Spleen (tissue), 11 donors: Measurements from ENCODE around the gene VKORC1L1. TPM values are rescaled to one million over a fixed set of nuclear protein-coding genes. Genes with fewer than 3 reads are reported as not detected.
"Not testable (repeated sequence)": the region's sequence is repeated elsewhere in the genome, so short reads cannot be mapped to it uniquely, and the experiment has no call there.

ENCODE experiments used
- DNase-seq: peaks from one replicate; pipeline ENCODE4 v3.0.0-alpha.2; 2020
- H3K27ac ChIP-seq, 8 donors: fragments of 200-600 bp; sonication (generic) in 7 of 8; 1 replicate in 4 of 8; 2 replicates in 4 of 8; pipeline versions ENCODE4 v1.5.0 to v1.8.0; 2016 to 2021; ENCODE audit warnings: inconsistent platforms in 4 of 8, mild to moderate bottlenecking in 4 of 8, moderate library complexity in 1 of 8
- H3K27me3 ChIP-seq, 7 donors: fragments of 200-600 bp; sonication (generic) in 6 of 7; replicated peaks in 1 of 7; 1 replicate in 4 of 7; 2 replicates in 3 of 7; pipeline versions ENCODE4 v1.5.0 to v1.8.0; 2016 to 2021; ENCODE audit warnings: inconsistent platforms in 3 of 7, mild to moderate bottlenecking in 1 of 7
- H3K36me3 ChIP-seq, 6 donors: fragments of 200-600 bp; sonication (generic) in 5 of 6; 1 replicate in 4 of 6; 2 replicates in 2 of 6; pipeline versions ENCODE4 v1.5.0 to v1.8.0; 2016 to 2021; ENCODE audit warnings: inconsistent platforms in 2 of 6
- H3K4me1 ChIP-seq, 6 donors: fragments of 200-600 bp; sonication (generic) in 5 of 6; 1 replicate in 3 of 6; 2 replicates in 3 of 6; pipeline versions ENCODE4 v1.5.0 to v1.8.0; 2016 to 2021; ENCODE audit warnings: inconsistent platforms in 3 of 6
- H3K4me3 ChIP-seq, 8 donors: fragments of 200-600 bp; sonication (generic) in 7 of 8; 1 replicate in 4 of 8; 2 replicates in 4 of 8; pipeline versions ENCODE4 v1.5.0 to v1.8.0; 2016 to 2021; ENCODE audit warnings: inconsistent platforms in 4 of 8, mild to moderate bottlenecking in 4 of 8, moderate library complexity in 2 of 8
- H3K9me3 ChIP-seq, 8 donors: fragments of 200-600 bp; sonication (generic) in 7 of 8; 1 replicate in 4 of 8; 2 replicates in 4 of 8; pipeline versions ENCODE4 v1.5.0 to v1.8.0; 2016 to 2021; ENCODE audit warnings: inconsistent platforms in 4 of 8
- POLR2A ChIP-seq, 3 donors: fragments of 450-650 bp; IDR thresholded peaks; one replicate each; pipeline ENCODE4 v1.5.1; 2017; ENCODE audit warnings: antibody characterized with exemption in 3 of 3, mild to moderate bottlenecking in 1 of 3
- POLR2AphosphoS5 ChIP-seq, 3 donors: sonication (generic); formaldehyde crosslinking; IDR thresholded peaks; one replicate each; pipeline ENCODE4 v1.5.1; 2017; ENCODE audit warnings: antibody characterized with exemption in 3 of 3
- WGBS, 5 donors: extraction: QIAGEN DNeasy Blood & Tissue Kit in 3 of 5; methylation state at CpG; one replicate each; pipeline versions ENCODE4 v1.1.5 to v1.1.7; 2013 to 2018; 5-methylcytosine and 5-hydroxymethylcytosine counted together
- intact Hi-C: fragments of 100-400 bp; cut with DNase I; formaldehyde crosslinking; loops from one replicate; pipeline ENCODE4 v1.15.0; 2023; ENCODE audit warnings: low total_unique reads
- polyA plus RNA-seq, 3 donors: library from polyadenylated mRNA; stranded (reverse); fragments of 200-250 nt; gene quantifications; one replicate each; pipeline ENCODE4 v1.2.1, GENCODE V29; 2013
- total RNA-seq, 7 donors: library from RNA; depleted of rRNA in 3 of 7; stranded (reverse); fragments of >200 nt in 3 of 7; fragmentation: NEBNext Ultra II Directional in 4 of 7; extraction: Animal tissue kit (Norgen Biotek cat#: 25700) in 4 of 7; gene quantifications; one replicate each; pipeline versions ENCODE4 v1.1.0 to v1.2.1, GENCODE V29; 2016 to 2021
- TF ChIP-seq, protein P1 (sequence below), 11 experiments: fragments of 200-600 bp in 7 of 11; fragments of 450-650 bp in 4 of 11; sonication (generic) in 4 of 11; IDR thresholded peaks in 8 of 11; conservative IDR thresholded peaks in 3 of 11; 1 replicate in 7 of 11; 2 replicates in 4 of 11; pipeline versions ENCODE4 v1.4.0 to v1.8.0; 2016 to 2021; ENCODE audit warnings: antibody characterized with exemption in 11 of 11, inconsistent platforms in 4 of 11, mild to moderate bottlenecking in 1 of 11
- donor health status: healthy with polysubstance abuse.
- donor health status: DM: no; HTN: no; CAD: no; lungs with moderate emphysema.
- donor health status: DM: no; HTN: no; CAD: no.
- donor health status: Bipolar disorder and iron deficiency.
- donor health status: healthy.
- donor health status: DM: no; HTN: no; CAD: no.
- donor health status: DM: yes; HTN: yes; CAD: no.

Gene VKORC1L1
- total and polyA plus RNA-seq, 10 donors, result 2.6 to 13.3 (median 10.3) TPM

DNA sequence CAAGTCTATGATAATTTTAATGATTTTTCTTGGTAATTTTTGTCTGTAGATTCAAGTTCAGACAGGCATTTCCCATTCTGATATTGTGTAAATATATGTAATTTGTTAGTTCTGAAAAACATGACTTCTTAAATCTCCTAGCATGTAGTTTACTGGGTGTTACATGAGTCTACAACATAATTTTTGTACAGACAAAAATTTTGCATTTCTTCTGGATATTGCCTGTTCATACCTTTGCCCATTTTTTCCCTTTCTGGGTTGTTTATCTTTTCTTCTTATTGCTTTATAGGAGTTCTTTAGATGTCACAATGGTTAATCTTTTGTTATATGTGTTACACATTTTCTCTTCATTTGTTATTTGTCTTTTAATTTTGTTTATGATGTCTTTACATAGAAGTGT is 12.1 kb downstream of the VKORC1L1 start:
- H3K36me3 ChIP-seq, H3K27me3 ChIP-seq, intact Hi-C loops, H3K27ac ChIP-seq, H3K9me3 ChIP-seq, DNase-seq, H3K4me1 ChIP-seq, H3K4me3 ChIP-seq: not testable (repeated sequence)

- H3K4me3 ChIP-seq, H3K4me1 ChIP-seq, intact Hi-C loops, H3K36me3 ChIP-seq, DNase-seq, H3K27me3 ChIP-seq, H3K27ac ChIP-seq, H3K9me3 ChIP-seq: not testable (repeated sequence)
- WGBS, 5 donors, result 92 to 100% (median 96%) methylated on average over 1 to 2 of the region's 3 CpGs
These were observed 12.7 kb downstream of the VKORC1L1 start for GRCh38 chr7:65885533-65885932.

- DNase-seq, intact Hi-C loops, H3K9me3 ChIP-seq, H3K4me3 ChIP-seq, H3K27me3 ChIP-seq: not testable (repeated sequence)
- Histone ChIP-seq H3K4me1 (peaks cover 0 to 12% (median 6%) of the 10 kb centered on the region in 6 donors), H3K36me3 (peaks cover 0 to 11% (median 0%) of the 10 kb centered on the region in 6 donors), H3K27ac (peak overlapping the region in 1 of 8 donors; percentile 23)
- WGBS, 5 donors, result 61 to 78% (median 62%) methylated on average over 5 of the region's 5 CpGs
These were observed 15.7 kb downstream of the VKORC1L1 start for GRCh38 chr7:65888434-65889156.

GRCh38 chr7:65889722-65890121 is 16.8 kb downstream of the VKORC1L1 start:
- peaks cover 0 to 11% (median 0%) of the 10 kb centered on the region in 6 donors for H3K36me3 ChIP-seq
- H3K27me3 ChIP-seq, H3K27ac ChIP-seq, intact Hi-C loops, H3K9me3 ChIP-seq, H3K4me3 ChIP-seq, DNase-seq: not testable (repeated sequence)
- WGBS, 5 donors, result 94 to 99% (median 96%) methylated on average over 2 of the region's 2 CpGs
- peaks cover 0 to 12% (median 6%) of the 10 kb centered on the region in 6 donors for H3K4me1 ChIP-seq

DNA sequence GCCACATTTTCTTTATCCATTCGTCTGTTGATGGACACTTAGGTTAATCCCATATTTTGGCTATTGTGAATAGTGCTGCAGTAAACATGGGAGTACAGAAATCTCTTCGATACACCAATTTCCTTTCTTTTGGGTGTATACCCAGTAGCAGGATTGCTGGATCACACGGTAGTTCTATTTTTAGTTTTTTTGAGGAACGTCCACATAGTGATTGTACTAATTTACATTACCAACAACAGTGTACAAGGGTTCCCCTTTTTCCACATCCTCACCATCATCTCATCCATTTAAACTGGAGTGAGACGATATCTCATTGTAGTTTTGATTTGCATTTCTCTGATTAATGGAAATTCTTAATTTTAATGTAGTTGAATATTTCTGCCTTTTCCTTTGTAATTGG is 19.3 kb downstream of the VKORC1L1 start:
- peaks cover 0 to 11% (median 0%) of the 10 kb centered on the region in 6 donors for H3K36me3 ChIP-seq
- DNase-seq, result no peak
- no peak overlapping the region for H3K4me3 ChIP-seq
- no peaks in the 10 kb centered on the region for H3K9me3 ChIP-seq
- WGBS, 5 donors, result 63 to 80% (median 69%) methylated on average over 5 of the region's 5 CpGs
- intact Hi-C loops, result no loop called here
- H3K27me3 ChIP-seq, result no peaks in the 10 kb centered on the region
- H3K27ac ChIP-seq, result no peak overlapping the region
- peaks cover 0 to 19% (median 6%) of the 10 kb centered on the region in 6 donors for H3K4me1 ChIP-seq
- TF ChIP-seq, protein P1, sequence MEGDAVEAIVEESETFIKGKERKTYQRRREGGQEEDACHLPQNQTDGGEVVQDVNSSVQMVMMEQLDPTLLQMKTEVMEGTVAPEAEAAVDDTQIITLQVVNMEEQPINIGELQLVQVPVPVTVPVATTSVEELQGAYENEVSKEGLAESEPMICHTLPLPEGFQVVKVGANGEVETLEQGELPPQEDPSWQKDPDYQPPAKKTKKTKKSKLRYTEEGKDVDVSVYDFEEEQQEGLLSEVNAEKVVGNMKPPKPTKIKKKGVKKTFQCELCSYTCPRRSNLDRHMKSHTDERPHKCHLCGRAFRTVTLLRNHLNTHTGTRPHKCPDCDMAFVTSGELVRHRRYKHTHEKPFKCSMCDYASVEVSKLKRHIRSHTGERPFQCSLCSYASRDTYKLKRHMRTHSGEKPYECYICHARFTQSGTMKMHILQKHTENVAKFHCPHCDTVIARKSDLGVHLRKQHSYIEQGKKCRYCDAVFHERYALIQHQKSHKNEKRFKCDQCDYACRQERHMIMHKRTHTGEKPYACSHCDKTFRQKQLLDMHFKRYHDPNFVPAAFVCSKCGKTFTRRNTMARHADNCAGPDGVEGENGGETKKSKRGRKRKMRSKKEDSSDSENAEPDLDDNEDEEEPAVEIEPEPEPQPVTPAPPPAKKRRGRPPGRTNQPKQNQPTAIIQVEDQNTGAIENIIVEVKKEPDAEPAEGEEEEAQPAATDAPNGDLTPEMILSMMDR (IDR thresholded peaks at IDR 0.05 in 8 of 11, conservative IDR thresholded peaks at IDR 0.05 in 3 of 11), result no peak
- no peak for TF ChIP-seq POLR2A (IDR thresholded peaks at IDR 0.05)
- no peak for TF ChIP-seq POLR2AphosphoS5 (IDR thresholded peaks at IDR 0.05)

- TF ChIP-seq, protein P1 (IDR thresholded peaks at IDR 0.05 in 8 of 11, conservative IDR thresholded peaks at IDR 0.05 in 3 of 11), result no peak
- TF ChIP-seq POLR2AphosphoS5 (IDR thresholded peaks at IDR 0.05), result peak in 1 of 3 donors; percentile 34
- no peak for TF ChIP-seq POLR2A (IDR thresholded peaks at IDR 0.05)
- Histone ChIP-seq H3K4me3 (no peak overlapping the region), H3K27ac (no peak overlapping the region), H3K9me3 (no peaks in the 10 kb centered on the region), H3K27me3 (no peaks in the 10 kb centered on the region), H3K4me1 (peaks cover 0 to 19% (median 6%) of the 10 kb centered on the region in 6 donors), H3K36me3 (peaks cover 0 to 11% (median 0%) of the 10 kb centered on the region in 6 donors)
- intact Hi-C loops, result no loop called here
- no peak for DNase-seq
- 55 to 90% (median 61%) methylated on average over 1 of the region's 1 CpG for WGBS, 5 donors
These were observed 20.0 kb downstream of the VKORC1L1 start for GRCh38 chr7:65892835-65893234.
